ENCODE results near the gene CFAP126.

GRCh38 chr1:161404051-161404597 lies 36.4 kb upstream of the CFAP126 start:
- TF ChIP-seq, protein P1, sequence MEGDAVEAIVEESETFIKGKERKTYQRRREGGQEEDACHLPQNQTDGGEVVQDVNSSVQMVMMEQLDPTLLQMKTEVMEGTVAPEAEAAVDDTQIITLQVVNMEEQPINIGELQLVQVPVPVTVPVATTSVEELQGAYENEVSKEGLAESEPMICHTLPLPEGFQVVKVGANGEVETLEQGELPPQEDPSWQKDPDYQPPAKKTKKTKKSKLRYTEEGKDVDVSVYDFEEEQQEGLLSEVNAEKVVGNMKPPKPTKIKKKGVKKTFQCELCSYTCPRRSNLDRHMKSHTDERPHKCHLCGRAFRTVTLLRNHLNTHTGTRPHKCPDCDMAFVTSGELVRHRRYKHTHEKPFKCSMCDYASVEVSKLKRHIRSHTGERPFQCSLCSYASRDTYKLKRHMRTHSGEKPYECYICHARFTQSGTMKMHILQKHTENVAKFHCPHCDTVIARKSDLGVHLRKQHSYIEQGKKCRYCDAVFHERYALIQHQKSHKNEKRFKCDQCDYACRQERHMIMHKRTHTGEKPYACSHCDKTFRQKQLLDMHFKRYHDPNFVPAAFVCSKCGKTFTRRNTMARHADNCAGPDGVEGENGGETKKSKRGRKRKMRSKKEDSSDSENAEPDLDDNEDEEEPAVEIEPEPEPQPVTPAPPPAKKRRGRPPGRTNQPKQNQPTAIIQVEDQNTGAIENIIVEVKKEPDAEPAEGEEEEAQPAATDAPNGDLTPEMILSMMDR (IDR thresholded peaks at IDR 0.05; ENCODE audit: borderline replicate concordance, extremely low read depth, low read length, poor library complexity, severe bottlenecking), result no peak
- TF ChIP-seq EZH2 (IDR thresholded peaks at IDR 0.05; ENCODE audit: borderline replicate concordance, low read depth, low read length, severe bottlenecking), result no peak
